GM12878 (cell line): ENCODE results near the gene SHLD1.

ENCODE experiments used
- BACH1 ChIP-seq: fragments of 450-650 bp; IDR thresholded peaks from 2 replicates; pipeline ENCODE4 v1.6.1; 2017; ENCODE audit warnings: mild to moderate bottlenecking, borderline replicate concordance
- CBFB ChIP-seq: IDR thresholded peaks from 2 replicates; pipeline ENCODE4 v1.6.1; 2016; ENCODE audit warnings: antibody characterized with exemption, low read depth
- CTCF ChIP-seq, 3 experiments: IDR thresholded peaks in 2 of 3; conservative IDR thresholded peaks in 1 of 3; 2 replicates each; pipeline ENCODE4 v1.5.1; 2011; ENCODE audit warnings: low read depth in 3 of 3, low read length in 3 of 3, mild to moderate bottlenecking in 3 of 3, control low read depth in 2 of 3, moderate library complexity in 2 of 3, inconsistent platforms in 1 of 3, mixed read lengths in 1 of 3; ENCODE audit not compliant: control insufficient read depth in 2 of 3, insufficient read depth in 1 of 3; ENCODE audit errors: extremely low read depth in 1 of 3
- HDGF ChIP-seq: fragments of 450-650 bp; IDR thresholded peaks from 2 replicates; pipeline ENCODE4 v1.6.1; 2016; ENCODE audit warnings: antibody characterized with exemption
- MEF2A ChIP-seq: IDR thresholded peaks from 2 replicates; pipeline ENCODE4 v1.6.1; 2011; ENCODE audit warnings: low read depth, mild to moderate bottlenecking, low read length, moderate library complexity; ENCODE audit not compliant: insufficient read depth
- POLR2A ChIP-seq: IDR thresholded peaks from 2 replicates; pipeline ENCODE4 v1.6.1; 2011; ENCODE audit warnings: low read depth, mild to moderate bottlenecking, low read length
- SP1 ChIP-seq: IDR thresholded peaks from one replicate; pipeline ENCODE4 v1.6.1; 2011; ENCODE audit warnings: low read depth, low read length
- WRNIP1 ChIP-seq: IDR thresholded peaks from 2 replicates; pipeline ENCODE4 v1.6.1; 2011; ENCODE audit warnings: low read depth, low read length, improper control_type of control experiment, borderline replicate concordance
- YY1 ChIP-seq: IDR thresholded peaks from 2 replicates; pipeline ENCODE4 v1.6.1; 2011; ENCODE audit warnings: low read depth, mild to moderate bottlenecking, low read length
- ZNF384 ChIP-seq: IDR thresholded peaks from 2 replicates; pipeline ENCODE4 v1.6.1; 2012; ENCODE audit warnings: low read depth, mild to moderate bottlenecking, low read length, improper control_type of control experiment, borderline replicate concordance

GRCh38 chr20:5855939-5856338 lies 105.7 kb downstream of the SHLD1 start:
- TF ChIP-seq POLR2A (no peak), CBFB (no peak), BACH1 (no peak), SP1 (no peak), YY1 (no peak), WRNIP1 (no peak), MEF2A (no peak), CTCF (IDR thresholded peaks at IDR 0.05 in 2 of 3, conservative IDR thresholded peaks at IDR 0.05 in 1 of 3; ENCODE audit: control insufficient read depth in 2 of 3, extremely low read depth in 1 of 3, insufficient read depth in 1 of 3, low read depth in 3 of 3, low read length in 3 of 3) (no peak), HDGF (no peak), ZNF384 (no peak)
